Prostate gland (tissue), 1 donor: ENCODE results near the gene MYH6.

Experiments
- POLR2A ChIP-seq: fragments of 450-650 bp; IDR thresholded peaks from one replicate; pipeline ENCODE4 v1.6.1; 2016; ENCODE audit warnings: antibody characterized with exemption, mild to moderate bottlenecking
- POLR2AphosphoS5 ChIP-seq: sonication (generic); formaldehyde crosslinking; IDR thresholded peaks from one replicate; pipeline ENCODE4 v1.6.1; 2017; ENCODE audit warnings: antibody characterized with exemption

GRCh38 chr14:23421594-23421993, 13.5 kb upstream of the MYH6 start:
- TF ChIP-seq POLR2A (no peak), POLR2AphosphoS5 (no peak)
